HG02571 (cell line): ENCODE data around the gene ACTRT3.
A peak's percentile ranks its signal among the peaks of the same experiment; 100 is the strongest.
"Not testable (repeated sequence)": the region's sequence is repeated elsewhere in the genome, so short reads cannot be mapped to it uniquely, and the experiment has no call there.

Source experiments
- ATAC-seq: cut with Tn5 transposase; IDR thresholded peaks from one replicate; pipeline ENCODE4 v1.9.1; 2021; ENCODE audit warnings: mild to moderate bottlenecking, moderate library complexity; ENCODE audit not compliant: unreplicated experiment

The ACTRT3 gene

GRCh38 chr3:169772897-169773816 is 3.8 kb upstream of the ACTRT3 start, which contains the start of gene MYNN:
Gene MYNN (plus strand): TSS chr3:169773396. CDS start chr3:169774296, 900 bp downstream.
- peak; percentile 78 for ATAC-seq

DNA sequence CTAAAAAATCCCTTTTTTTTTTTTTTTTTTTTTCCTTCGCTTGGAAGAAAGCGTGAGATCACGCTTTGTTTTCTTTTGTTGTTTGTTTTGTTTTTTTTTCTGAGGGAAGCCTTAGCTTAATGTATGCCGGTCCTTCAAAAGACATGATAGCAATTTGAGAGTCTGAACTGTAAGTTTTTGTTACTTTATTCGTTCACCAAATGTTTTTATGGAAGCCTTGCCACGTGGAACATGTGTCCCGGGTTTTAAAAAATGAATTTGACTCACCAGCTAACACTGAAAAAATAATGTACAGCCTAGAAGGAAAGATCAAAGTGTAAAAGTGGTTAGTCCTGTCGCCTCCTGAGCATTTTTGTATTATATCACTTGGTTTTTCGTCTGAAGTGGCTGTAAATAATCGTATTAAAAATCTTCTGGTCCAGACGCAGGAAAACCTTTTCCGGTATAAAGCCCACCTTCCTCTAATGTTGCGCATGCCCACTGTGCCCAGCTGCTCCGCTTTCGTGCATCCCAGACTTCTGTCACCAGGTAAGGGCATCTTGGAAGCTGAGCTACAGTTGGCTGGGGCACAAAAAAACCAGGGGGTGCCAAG is 3.0 kb upstream of the ACTRT3 start:
- peak; percentile 22 for ATAC-seq

DNA sequence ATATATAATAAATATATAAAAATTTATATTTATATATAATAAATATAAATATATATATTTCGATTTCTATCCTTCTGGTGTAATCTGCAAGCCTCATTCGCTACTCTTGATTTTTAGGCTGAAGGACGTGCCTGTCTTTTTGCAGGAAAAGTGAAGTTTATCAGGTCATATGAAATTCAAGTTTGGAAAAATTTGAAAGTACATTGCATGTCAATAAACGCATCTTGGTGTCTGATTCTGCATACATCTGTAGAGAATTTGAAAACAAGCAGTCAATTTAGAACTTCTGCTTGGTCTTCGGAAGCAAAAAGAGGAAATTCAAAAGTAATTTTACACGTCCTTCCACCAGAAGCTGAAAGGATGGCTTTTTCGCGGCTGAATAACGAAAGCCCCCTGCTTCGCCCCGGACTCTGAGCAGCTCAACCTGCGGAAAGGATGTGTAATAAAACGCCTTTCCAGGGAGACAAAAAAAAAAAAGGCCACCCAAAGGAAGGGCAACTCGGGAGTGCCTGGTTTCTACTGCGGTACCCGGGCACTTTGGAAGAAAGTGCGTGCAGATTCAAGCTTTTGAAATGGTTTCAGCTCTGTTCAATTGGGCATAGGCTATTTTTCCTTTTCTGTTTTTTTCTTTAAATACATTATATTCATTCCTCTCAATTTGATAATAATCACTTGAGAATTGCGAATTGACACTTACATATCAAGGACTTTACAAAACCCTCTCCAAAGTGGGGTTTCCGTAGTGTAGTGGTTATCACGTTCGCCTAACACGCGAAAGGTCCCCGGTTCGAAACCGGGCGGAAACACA is 2.3 kb upstream of the ACTRT3 start:
- no peak for ATAC-seq

GRCh38 chr3:169764882-169765612 is 4.3 kb downstream of the ACTRT3 start, which contains the start of gene TERC:
Gene TERC (minus strand): TSS chr3:169765060.
- peak; percentile 70 for ATAC-seq

DNA sequence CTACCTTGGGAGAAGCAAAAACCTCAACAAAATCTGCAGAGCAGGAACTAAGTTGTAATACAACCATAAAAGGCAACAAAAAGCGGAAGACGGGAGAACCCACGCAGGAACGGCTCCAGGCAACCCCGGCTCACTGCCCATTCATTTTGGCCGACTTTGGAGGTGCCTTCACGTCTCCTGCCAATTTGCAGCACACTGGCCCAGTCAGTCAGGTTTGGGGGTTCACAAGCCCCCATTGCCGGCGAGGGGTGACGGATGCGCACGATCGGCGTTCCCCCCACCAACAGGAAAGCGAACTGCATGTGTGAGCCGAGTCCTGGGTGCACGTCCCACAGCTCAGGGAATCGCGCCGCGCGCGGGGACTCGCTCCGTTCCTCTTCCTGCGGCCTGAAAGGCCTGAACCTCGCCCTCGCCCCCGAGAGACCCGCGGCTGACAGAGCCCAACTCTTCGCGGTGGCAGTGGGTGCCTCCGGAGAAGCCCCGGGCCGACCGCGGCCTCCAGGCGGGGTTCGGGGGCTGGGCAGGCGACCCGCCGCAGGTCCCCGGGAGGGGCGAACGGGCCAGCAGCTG is 5.0 kb downstream of the ACTRT3 start:
- peak; percentile 44 for ATAC-seq

DNA sequence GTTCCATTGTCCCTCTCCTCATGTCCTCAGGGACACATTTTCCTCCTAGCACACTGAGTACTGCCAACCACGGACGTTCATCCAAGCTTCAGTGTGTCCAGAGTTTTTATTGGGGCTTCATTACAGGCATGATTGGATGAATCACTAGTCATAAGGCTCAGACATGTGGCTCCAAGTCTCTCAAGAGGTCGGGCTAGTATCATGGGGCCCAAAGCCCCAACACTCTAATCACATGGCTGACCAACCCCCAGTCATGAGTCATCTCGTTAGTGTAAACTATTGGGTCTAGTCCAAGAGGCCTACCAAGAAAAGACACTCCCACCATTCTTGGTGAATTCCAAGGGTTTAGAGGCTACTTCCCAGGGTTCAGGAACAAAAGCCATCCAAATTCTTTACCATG is 8.9 kb downstream of the ACTRT3 start:
- no peak for ATAC-seq

DNA sequence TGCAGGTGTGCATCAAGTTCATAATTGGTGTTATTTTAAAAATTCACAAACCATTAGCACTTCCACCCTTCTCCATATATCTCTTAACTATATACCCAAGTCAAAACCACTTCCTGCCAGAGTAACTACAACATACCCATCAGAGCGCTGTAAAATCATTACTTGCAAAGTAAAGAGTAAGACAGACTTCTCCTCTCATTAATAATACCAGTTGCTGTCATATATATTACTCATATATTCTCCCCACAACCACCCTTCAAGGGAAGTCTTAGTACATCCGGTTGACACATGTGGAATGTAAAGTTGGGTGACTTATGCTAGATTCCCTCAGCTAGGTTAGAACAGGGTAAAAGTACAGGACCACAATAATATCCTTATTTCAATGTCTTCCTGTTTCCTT is 10.1 kb downstream of the ACTRT3 start:
- ATAC-seq = no peak

- ATAC-seq = no peak
Measured at GRCh38 chr3:169758359-169758994, 10.9 kb downstream of the ACTRT3 start.

GRCh38 chr3:169755488-169755887 is 13.9 kb downstream of the ACTRT3 start:
- ATAC-seq = no peak

GRCh38 chr3:169754711-169755110 is 14.7 kb downstream of the ACTRT3 start:
- no peak for ATAC-seq

- ATAC-seq = no peak
Measured at GRCh38 chr3:169751875-169752274, 17.5 kb downstream of the ACTRT3 start.

DNA sequence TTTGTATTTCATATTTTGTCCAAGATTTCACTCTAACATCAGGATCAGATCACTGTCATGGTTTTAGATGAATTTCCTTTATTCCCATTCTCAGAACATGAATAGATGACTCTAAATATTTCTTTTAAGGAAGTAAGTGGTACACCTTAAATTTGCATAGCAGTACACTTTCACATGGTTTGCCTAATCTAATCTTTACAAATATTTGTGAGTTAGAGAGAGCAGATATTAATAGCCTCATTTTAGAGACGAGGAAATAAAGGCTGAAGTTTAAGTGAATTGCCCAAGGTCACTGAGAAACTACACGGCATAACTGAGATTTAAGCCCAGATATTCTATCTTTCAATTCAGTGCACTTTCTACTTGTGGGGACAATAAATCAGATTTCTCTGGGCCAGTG is 18.7 kb downstream of the ACTRT3 start:
- no peak for ATAC-seq

GRCh38 chr3:169748670-169749069 is 20.7 kb downstream of the ACTRT3 start:
- no peak for ATAC-seq

- no peak for ATAC-seq
Measured at GRCh38 chr3:169746924-169747323, 22.4 kb downstream of the ACTRT3 start.

GRCh38 chr3:169744366-169745054 is 24.9 kb downstream of the ACTRT3 start:
- no peak for ATAC-seq

GRCh38 chr3:169739067-169739466 is 30.3 kb downstream of the ACTRT3 start:
- ATAC-seq = no peak

GRCh38 chr3:169731857-169732256 is 37.5 kb downstream of the ACTRT3 start:
- not testable (repeated sequence) for ATAC-seq

DNA sequence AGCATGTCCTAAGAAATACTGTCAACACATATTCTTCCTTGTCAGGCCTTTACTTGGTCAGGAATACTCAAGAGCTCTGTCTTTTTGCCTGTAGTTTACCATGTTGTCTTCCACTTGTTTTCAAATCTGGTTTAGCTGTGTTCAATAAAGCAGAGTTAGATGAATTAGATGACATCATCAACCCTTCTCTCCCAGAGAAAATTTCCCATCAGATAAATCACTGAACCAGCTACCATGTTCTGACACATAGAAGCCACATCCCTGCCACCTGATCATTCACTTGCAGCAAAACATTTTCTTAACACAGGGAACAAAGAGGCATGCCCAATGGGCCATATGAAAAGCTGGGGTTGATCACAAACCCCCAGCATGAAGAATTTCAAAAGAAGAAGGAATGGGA is 46.6 kb downstream of the ACTRT3 start:
- no peak for ATAC-seq

DNA sequence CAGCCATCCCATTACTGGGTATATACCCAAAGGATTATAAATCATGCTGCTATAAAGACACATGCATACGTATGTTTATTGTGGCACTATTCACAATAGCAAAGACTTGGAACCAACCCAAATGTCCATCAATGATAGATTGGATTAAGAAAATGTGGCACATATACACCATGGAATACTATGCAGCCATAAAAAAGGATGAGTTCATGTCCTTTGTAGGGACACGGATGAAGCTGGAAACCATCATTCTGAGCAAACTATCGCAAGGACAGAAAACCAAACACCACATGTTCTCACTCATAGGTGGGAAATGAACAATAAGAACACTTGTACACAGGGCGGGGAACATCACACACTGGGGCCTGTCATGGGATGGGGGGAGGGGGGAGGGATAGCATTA is 50.9 kb downstream of the ACTRT3 start:
- not testable (repeated sequence) for ATAC-seq
